Stomach (tissue), 9 donors: ENCODE results near the gene KCND2. TPM values are rescaled to one million over a fixed set of nuclear protein-coding genes. Genes with fewer than 3 reads are reported as not detected.

Experiments
- DNase-seq, 2 donors: peaks; one replicate each; pipeline versions ENCODE4 v3.0.0 to v3.0.0-alpha.2; 2013 to 2019
- H3K27ac ChIP-seq, 5 donors: fragments of 200-600 bp in 4 of 5; sonication (generic) in 4 of 5; one replicate each; pipeline ENCODE4 v1.5.1; 2013 to 2019; ENCODE audit warnings: mild to moderate bottlenecking in 1 of 5, moderate library complexity in 1 of 5
- H3K27me3 ChIP-seq, 3 donors: fragments of 200-600 bp; sonication (generic); one replicate each; pipeline ENCODE4 v1.5.1; 2017 to 2019; ENCODE audit warnings: mixed run types in 1 of 3
- H3K36me3 ChIP-seq, 4 donors: fragments of 200-600 bp; sonication (generic); 1 replicate in 3 of 4; 2 replicates in 1 of 4; pipeline ENCODE4 v1.5.1; 2016 to 2019
- H3K4me1 ChIP-seq, 4 donors: fragments of 200-600 bp; sonication (generic); one replicate each; pipeline ENCODE4 v1.5.1; 2016 to 2019
- H3K4me3 ChIP-seq, 4 donors: fragments of 200-600 bp; sonication (generic) in 3 of 4; one replicate each; pipeline ENCODE4 v1.5.1; 2016 to 2019; ENCODE audit warnings: mild to moderate bottlenecking in 1 of 4
- H3K9me3 ChIP-seq, 4 donors: fragments of 200-600 bp; sonication (generic); one replicate each; pipeline ENCODE4 v1.5.1; 2016 to 2019
- CTCF ChIP-seq, 7 experiments: fragments of 450-650 bp in 4 of 7; fragments of 200-600 bp in 3 of 7; sonication (generic) in 3 of 7; IDR thresholded peaks; one replicate each; pipeline ENCODE4 v1.5.1; 2016 to 2019; ENCODE audit warnings: antibody characterized with exemption in 7 of 7, control low read depth in 2 of 7, mild to moderate bottlenecking in 1 of 7
- EP300 ChIP-seq: sonication (generic); formaldehyde crosslinking; IDR thresholded peaks from one replicate; pipeline ENCODE4 v1.6.1; 2017; ENCODE audit warnings: antibody characterized with exemption
- POLR2A ChIP-seq, 4 donors: fragments of 450-650 bp; IDR thresholded peaks; one replicate each; pipeline ENCODE4 v1.6.1; 2016; ENCODE audit warnings: antibody characterized with exemption in 4 of 4, control low read depth in 2 of 4, mild to moderate bottlenecking in 1 of 4, moderate library complexity in 1 of 4
- POLR2AphosphoS5 ChIP-seq, 3 donors: sonication (generic); formaldehyde crosslinking; IDR thresholded peaks; one replicate each; pipeline ENCODE4 v1.6.1; 2016; ENCODE audit warnings: antibody characterized with exemption in 3 of 3
- WGBS, 5 donors: extraction: QIAGEN DNeasy Blood & Tissue Kit in 3 of 5; methylation state at CpG; one replicate each; pipeline versions ENCODE4 v1.1.5 to v1.1.7; 2013 to 2018; 5-methylcytosine and 5-hydroxymethylcytosine counted together
- intact Hi-C: fragments of 100-400 bp; cut with DNase I; formaldehyde crosslinking; loops from one replicate; pipeline ENCODE4 v1.15.1; 2023; ENCODE audit warnings: low total_unique reads
- polyA plus RNA-seq, 3 donors: library from polyadenylated mRNA; stranded (reverse); fragments of 200-250 nt; gene quantifications; one replicate each; pipeline ENCODE4 v1.2.3, GENCODE V29; 2013
- total RNA-seq, 5 donors: library from RNA; depleted of rRNA; stranded (reverse); fragments of >200 nt; gene quantifications; one replicate each; pipeline versions ENCODE4 v1.1.0 to v1.2.3, GENCODE V29; 2014 to 2016
- donor health status: healthy with polysubstance abuse.
- donor health status: Bipolar disorder and iron deficiency.
- donor health status: healthy.

KCND2 gene
- total and polyA plus RNA-seq, 8 donors, result 0.06 to 1.3 (median 0.31) TPM; not detected in 5

GRCh38 chr7:120526902-120527509, 254.0 kb downstream of the KCND2 start:
- no peak for TF ChIP-seq CTCF (IDR thresholded peaks at IDR 0.05)
- TF ChIP-seq POLR2AphosphoS5 (IDR thresholded peaks at IDR 0.05), result no peak
- no peak for TF ChIP-seq EP300
- no peak for TF ChIP-seq POLR2A (IDR thresholded peaks at IDR 0.05)
- H3K4me3 ChIP-seq, result no peak overlapping the region
- 78 to 87% (median 85%) methylated on average over 5 of the region's 5 CpGs for WGBS, 5 donors
- no peak overlapping the region for H3K27ac ChIP-seq
- DNase-seq, result no peak
- H3K36me3 ChIP-seq, result no peaks in the 10 kb centered on the region
- H3K9me3 ChIP-seq, result no peaks in the 10 kb centered on the region
- no peaks in the 10 kb centered on the region for H3K4me1 ChIP-seq
- intact Hi-C loops, result no loop called here
- no peaks in the 10 kb centered on the region for H3K27me3 ChIP-seq

GRCh38 chr7:120529736-120530135, 256.8 kb downstream of the KCND2 start:
- H3K4me1 ChIP-seq, result no peaks in the 10 kb centered on the region
- intact Hi-C loops, result no loop called here
- no peaks in the 10 kb centered on the region for H3K36me3 ChIP-seq
- WGBS, 5 donors, result 94 to 98% (median 97%) methylated on average over 5 of the region's 5 CpGs
- TF ChIP-seq POLR2AphosphoS5 (IDR thresholded peaks at IDR 0.05), result no peak
- TF ChIP-seq POLR2A (IDR thresholded peaks at IDR 0.05), result no peak
- TF ChIP-seq CTCF (IDR thresholded peaks at IDR 0.05), result no peak
- TF ChIP-seq EP300, result no peak
- no peak overlapping the region for H3K27ac ChIP-seq
- DNase-seq, result no peak
- no peak overlapping the region for H3K4me3 ChIP-seq
- no peaks in the 10 kb centered on the region for H3K27me3 ChIP-seq
- H3K9me3 ChIP-seq, result no peaks in the 10 kb centered on the region

- no peaks in the 10 kb centered on the region for H3K9me3 ChIP-seq
- TF ChIP-seq POLR2A (IDR thresholded peaks at IDR 0.05), result no peak
- TF ChIP-seq CTCF (IDR thresholded peaks at IDR 0.05), result no peak
- no peak for TF ChIP-seq EP300
- TF ChIP-seq POLR2AphosphoS5 (IDR thresholded peaks at IDR 0.05), result no peak
- H3K27me3 ChIP-seq, result no peaks in the 10 kb centered on the region
- 73 to 100% (median 80%) methylated on average over 1 of the region's 1 CpG for WGBS, 5 donors
- H3K36me3 ChIP-seq, result no peaks in the 10 kb centered on the region
- H3K27ac ChIP-seq, result no peak overlapping the region
- H3K4me3 ChIP-seq, result no peak overlapping the region
- intact Hi-C loops, result no loop called here
- DNase-seq, result no peak
- H3K4me1 ChIP-seq, result no peaks in the 10 kb centered on the region
Measured at GRCh38 chr7:120538335-120538734, 265.4 kb downstream of the KCND2 start.

- 66 to 87% (median 80%) methylated on average over 5 of the region's 5 CpGs for WGBS, 5 donors
- intact Hi-C loops, result no loop called here
- no peak for TF ChIP-seq CTCF (IDR thresholded peaks at IDR 0.05)
- no peak for TF ChIP-seq POLR2AphosphoS5 (IDR thresholded peaks at IDR 0.05)
- TF ChIP-seq EP300, result no peak
- TF ChIP-seq POLR2A (IDR thresholded peaks at IDR 0.05), result no peak
Measured at GRCh38 chr7:120539321-120539720, 266.3 kb downstream of the KCND2 start.

More at GRCh38 chr7:120539321-120539720, 266.3 kb downstream of the KCND2 start:
- no peaks in the 10 kb centered on the region for H3K27me3 ChIP-seq
- H3K36me3 ChIP-seq, result no peaks in the 10 kb centered on the region
- DNase-seq, result no peak
- no peaks in the 10 kb centered on the region for H3K4me1 ChIP-seq
- no peak overlapping the region for H3K27ac ChIP-seq
- no peaks in the 10 kb centered on the region for H3K9me3 ChIP-seq
- H3K4me3 ChIP-seq, result no peak overlapping the region
